ENCODE data around the gene SPRYD3. TPM values are rescaled to one million over a fixed set of nuclear protein-coding genes. Genes with fewer than 3 reads are reported as not detected.

Gene SPRYD3
- total RNA-seq, 1 experiment from 2014 or later, result 47.5 TPM

- Histone ChIP-seq H3K4me3 (replicated peaks in 1 of 2; ENCODE audit: low read depth in 1 of 2, low read length in 2 of 2) (no peak overlapping the region), H3K4me2 (ENCODE audit: low read length) (no peak overlapping the region), H3K27ac (ENCODE audit: low read depth, low read length) (no peak overlapping the region), H3K9me2 (ENCODE audit: insufficient read depth) (no peaks in the 10 kb centered on the region), H4K20me1 (ENCODE audit: insufficient read depth) (no peaks in the 10 kb centered on the region), H2AFZ (ENCODE audit: low read depth, low read length, poor library complexity, severe bottlenecking) (no peak overlapping the region), H3K9ac (ENCODE audit: low read length) (no peak overlapping the region), H3K36me3 (ENCODE audit: control insufficient read depth in 1 of 2, insufficient read depth in 2 of 2, low read length in 2 of 2) (peaks cover 9 to 36% of the 10 kb centered on the region in 2 experiments; a peak in 2 of 4 replicates), H3K4me1 (ENCODE audit: control insufficient read depth in 1 of 2, insufficient read depth in 2 of 2, low read length in 2 of 2) (peaks cover 16 to 45% of the 10 kb centered on the region in 2 experiments), H3K27me3 (ENCODE audit: insufficient read depth, low read length) (no peaks in the 10 kb centered on the region), H3K79me2 (ENCODE audit: insufficient read depth, low read length) (peaks cover 21% of the 10 kb centered on the region; the same call in 1 of the 2 replicates), H3K9me3 (ENCODE audit: control insufficient read depth in 1 of 2, insufficient read depth in 1 of 2, low read depth in 1 of 2, low read length in 2 of 2) (no peaks in the 10 kb centered on the region)
- ChIA-PET POLR2A (interaction anchor here (0.6 kb wide), 1 partner anchor 41 kb away, joined by 3 read pairs; no protein-coding TSS in a partner anchor), CTCF (interaction anchor here (1.3 kb wide), 1 partner anchor 23 kb away, joined by 3 read pairs; no protein-coding TSS in a partner anchor), RAD21 (ENCODE audit: low non-redundant PET in 1 of 2, low total read pairs in 2 of 2, uncharacterized antibody in 2 of 2, unreplicated experiment in 2 of 2) (no interaction called here)
- ATAC-seq (no peak), DNase-seq (ENCODE audit: low read depth, low spot score) (no peak)
- BruUV-seq (replicated peaks), result no TSS peak
- TF ChIP-seq SIN3A (IDR thresholded peaks at IDR 0.05; ENCODE audit: low read depth), result no peak
- no peak for TF ChIP-seq POLR2AphosphoS5 (IDR thresholded peaks at IDR 0.05; ENCODE audit: low read depth, low read length)
- TF ChIP-seq ZNF274 (IDR thresholded peaks at IDR 0.05; ENCODE audit: low read depth, low read length), result no peak
- no peak for TF ChIP-seq CEBPB (IDR thresholded peaks at IDR 0.05; ENCODE audit: low read depth)
- TF ChIP-seq CBX3 (IDR thresholded peaks at IDR 0.05; ENCODE audit: low read depth), result no peak
- no peak for TF ChIP-seq SP1 (IDR thresholded peaks at IDR 0.05; ENCODE audit: low read depth)
- TF ChIP-seq JUND (IDR thresholded peaks at IDR 0.05), result no peak
- TF ChIP-seq, protein P1, sequence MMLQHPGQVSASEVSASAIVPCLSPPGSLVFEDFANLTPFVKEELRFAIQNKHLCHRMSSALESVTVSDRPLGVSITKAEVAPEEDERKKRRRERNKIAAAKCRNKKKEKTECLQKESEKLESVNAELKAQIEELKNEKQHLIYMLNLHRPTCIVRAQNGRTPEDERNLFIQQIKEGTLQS (IDR thresholded peaks at IDR 0.05), result no peak
- no peak for TF ChIP-seq TCF7L2 (IDR thresholded peaks at IDR 0.05; ENCODE audit: borderline replicate concordance, extremely low read depth, insufficient read depth, insufficient read length)
- no peak for TF ChIP-seq EGR1 (IDR thresholded peaks at IDR 0.05; ENCODE audit: low read depth)
- TF ChIP-seq, protein P2, sequence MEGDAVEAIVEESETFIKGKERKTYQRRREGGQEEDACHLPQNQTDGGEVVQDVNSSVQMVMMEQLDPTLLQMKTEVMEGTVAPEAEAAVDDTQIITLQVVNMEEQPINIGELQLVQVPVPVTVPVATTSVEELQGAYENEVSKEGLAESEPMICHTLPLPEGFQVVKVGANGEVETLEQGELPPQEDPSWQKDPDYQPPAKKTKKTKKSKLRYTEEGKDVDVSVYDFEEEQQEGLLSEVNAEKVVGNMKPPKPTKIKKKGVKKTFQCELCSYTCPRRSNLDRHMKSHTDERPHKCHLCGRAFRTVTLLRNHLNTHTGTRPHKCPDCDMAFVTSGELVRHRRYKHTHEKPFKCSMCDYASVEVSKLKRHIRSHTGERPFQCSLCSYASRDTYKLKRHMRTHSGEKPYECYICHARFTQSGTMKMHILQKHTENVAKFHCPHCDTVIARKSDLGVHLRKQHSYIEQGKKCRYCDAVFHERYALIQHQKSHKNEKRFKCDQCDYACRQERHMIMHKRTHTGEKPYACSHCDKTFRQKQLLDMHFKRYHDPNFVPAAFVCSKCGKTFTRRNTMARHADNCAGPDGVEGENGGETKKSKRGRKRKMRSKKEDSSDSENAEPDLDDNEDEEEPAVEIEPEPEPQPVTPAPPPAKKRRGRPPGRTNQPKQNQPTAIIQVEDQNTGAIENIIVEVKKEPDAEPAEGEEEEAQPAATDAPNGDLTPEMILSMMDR (IDR thresholded peaks at IDR 0.05 in 2 of 3, conservative IDR thresholded peaks at IDR 0.05 in 1 of 3; ENCODE audit: borderline replicate concordance in 1 of 3, insufficient read depth in 1 of 3, low read depth in 2 of 3, low read length in 2 of 3), result no peak
- TF ChIP-seq RAD21 (IDR thresholded peaks at IDR 0.05; ENCODE audit: low read depth), result no peak
- TF ChIP-seq ELF1 (IDR thresholded peaks at IDR 0.05; ENCODE audit: borderline replicate concordance, low read depth), result no peak
- no peak for TF ChIP-seq POLR2A (IDR thresholded peaks at IDR 0.05; ENCODE audit: borderline replicate concordance, extremely low read depth, insufficient read depth, insufficient read length)
- no peak for TF ChIP-seq SRF (IDR thresholded peaks at IDR 0.05; ENCODE audit: low read depth)
- no peak for TF ChIP-seq EZH2phosphoT487 (IDR thresholded peaks at IDR 0.05; ENCODE audit: borderline replicate concordance)
- no peak for TF ChIP-seq ZBTB33 (IDR thresholded peaks at IDR 0.05; ENCODE audit: extremely low read depth, insufficient replicate concordance, low read length)
- TF ChIP-seq REST (IDR thresholded peaks at IDR 0.05; ENCODE audit: low read depth), result no peak
- no peak for TF ChIP-seq FOSL1 (IDR thresholded peaks at IDR 0.05; ENCODE audit: low read depth)
- no peak for TF ChIP-seq ZFX (IDR thresholded peaks at IDR 0.05)
- intact Hi-C loops (cut with micrococcal nuclease), result no loop called here
Measured at GRCh38 chr12:53076461-53076860, 2.7 kb downstream of the SPRYD3 start.
